Neural cell (in vitro differentiated cells): Measurements from ENCODE around the gene HOXB6. TPM values are rescaled to one million over a fixed set of nuclear protein-coding genes. Genes with fewer than 3 reads are reported as not detected.

Source experiments
- H2AFZ ChIP-seq: fragments of 200-600, 300-800 bp; sonication (generic), shearing (Covaris generic); 2 replicates; pipeline ENCODE4 v1.6.0; 2014; ENCODE audit warnings: low read depth, mild to moderate bottlenecking, antibody characterized with exemption, low read length, moderate library complexity
- H3F3A ChIP-seq: fragments of 200-600 bp; shearing (Covaris generic); 2 replicates; pipeline ENCODE4 v1.6.1; 2016; ENCODE audit warnings: mild to moderate bottlenecking, moderate library complexity, mixed read lengths, antibody characterized with exemption, low read length; ENCODE audit not compliant: insufficient read depth, poor library complexity, severe bottlenecking
- H3K27ac ChIP-seq: fragments of 200-600, 300-800 bp; sonication (generic), shearing (Covaris generic); 2 replicates; pipeline ENCODE4 v1.5.1; 2014; ENCODE audit warnings: mild to moderate bottlenecking, low read length, moderate library complexity
- H3K27me3 ChIP-seq: fragments of 300-800, 200-600 bp; sonication (generic), shearing (Covaris generic); 2 replicates; pipeline ENCODE4 v1.6.0; 2014; ENCODE audit warnings: mild to moderate bottlenecking, low read depth, low read length, moderate library complexity; ENCODE audit not compliant: insufficient read depth
- H3K36me3 ChIP-seq: fragments of 300-800, 200-600 bp; sonication (generic), shearing (Covaris generic); 2 replicates; pipeline ENCODE4 v1.5.1; 2014; ENCODE audit warnings: mild to moderate bottlenecking, antibody characterized with exemption, low read length, moderate library complexity; ENCODE audit not compliant: insufficient read depth
- H3K4me2 ChIP-seq: fragments of 300-800, 200-600 bp; sonication (generic), shearing (Covaris generic); 2 replicates; pipeline ENCODE4 v1.6.0; 2014; ENCODE audit warnings: mild to moderate bottlenecking, low read length
- H3K4me3 ChIP-seq: fragments of 300-800, 200-600 bp; sonication (generic), shearing (Covaris generic); 2 replicates; pipeline ENCODE4 v1.5.1; 2014; ENCODE audit warnings: mild to moderate bottlenecking, low read length, moderate library complexity
- H3K79me2 ChIP-seq: fragments of 200-600 bp; shearing (Covaris generic); replicated peaks from 2 replicates; pipeline ENCODE4 v1.6.0; 2014; ENCODE audit warnings: mild to moderate bottlenecking, low read length, moderate library complexity; ENCODE audit not compliant: insufficient read depth
- H3K9ac ChIP-seq: fragments of 300-800, 200-600 bp; sonication (generic), shearing (Covaris generic); 2 replicates; pipeline ENCODE4 v1.6.1; 2016; ENCODE audit warnings: mild to moderate bottlenecking, low read length, mixed read lengths
- H3K9me2 ChIP-seq: fragments of 200-600 bp; shearing (Covaris generic); 2 replicates; pipeline ENCODE4 v1.6.1; 2016; ENCODE audit warnings: mild to moderate bottlenecking, low read length, mixed read lengths; ENCODE audit not compliant: insufficient read depth
- H3K9me3 ChIP-seq: fragments of 200-600, 300-800 bp; sonication (generic), shearing (Covaris generic); 2 replicates; pipeline ENCODE4 v1.6.1; 2016; ENCODE audit warnings: mild to moderate bottlenecking, mixed run types, low read length, moderate library complexity, mixed read lengths
- H4K20me1 ChIP-seq: fragments of 200-600 bp; shearing (Covaris generic); 2 replicates; pipeline ENCODE4 v1.6.1; 2016; ENCODE audit warnings: mild to moderate bottlenecking, mixed run types; ENCODE audit not compliant: insufficient read depth
- EP300 ChIP-seq: fragments of 450-650 bp; conservative IDR thresholded peaks from 2 replicates; pipeline ENCODE4 v1.6.1; 2014; ENCODE audit warnings: antibody characterized with exemption, mild to moderate bottlenecking, moderate library complexity; ENCODE audit not compliant: poor library complexity, severe bottlenecking
- EZH2 ChIP-seq: fragments of 200-600, 300-800 bp; shearing (Covaris generic), sonication (generic); IDR thresholded peaks from 2 replicates; pipeline ENCODE4 v1.6.1; 2014; ENCODE audit warnings: antibody characterized with exemption, low read length, borderline replicate concordance, mild to moderate bottlenecking; ENCODE audit not compliant: insufficient read depth, poor library complexity, severe bottlenecking
- MXI1 ChIP-seq: fragments of 450-650 bp; conservative IDR thresholded peaks from 2 replicates; pipeline ENCODE4 v1.6.1; 2014; ENCODE audit warnings: antibody characterized with exemption, mild to moderate bottlenecking; ENCODE audit not compliant: poor library complexity, severe bottlenecking
- POLR2AphosphoS5 ChIP-seq: IDR thresholded peaks from 2 replicates; pipeline ENCODE4 v1.6.1; 2012
- RAD21 ChIP-seq: fragments of 450-650 bp; conservative IDR thresholded peaks from 2 replicates; pipeline ENCODE4 v1.6.1; 2014; ENCODE audit warnings: antibody characterized with exemption, mild to moderate bottlenecking, moderate library complexity
- SMC3 ChIP-seq: fragments of 450-650 bp; conservative IDR thresholded peaks from 2 replicates; pipeline ENCODE4 v1.6.1; 2014; ENCODE audit warnings: antibody characterized with exemption, mild to moderate bottlenecking, moderate library complexity; ENCODE audit not compliant: poor library complexity
- TAF1 ChIP-seq: IDR thresholded peaks from 2 replicates; pipeline ENCODE4 v1.6.1; 2012; ENCODE audit warnings: low read depth
- polyA plus RNA-seq: library from polyadenylated mRNA; depleted of rRNA; stranded (reverse); fragments of >200 nt; gene quantifications from 2 replicates; pipeline ENCODE4 v1.2.3, GENCODE V29; 2014
- TF ChIP-seq, protein P1 (sequence below): fragments of 450-650 bp; IDR thresholded peaks from 2 replicates; pipeline ENCODE4 v1.5.1; 2014; ENCODE audit warnings: antibody characterized with exemption, mild to moderate bottlenecking, moderate library complexity; ENCODE audit not compliant: poor library complexity, severe bottlenecking
- TF ChIP-seq, protein P2 (sequence below): IDR thresholded peaks from 2 replicates; pipeline ENCODE4 v1.6.1; 2012; ENCODE audit warnings: borderline replicate concordance

HOXB6 gene
- polyA plus RNA-seq, 1 donor from 2014 or later = not detected

DNA sequence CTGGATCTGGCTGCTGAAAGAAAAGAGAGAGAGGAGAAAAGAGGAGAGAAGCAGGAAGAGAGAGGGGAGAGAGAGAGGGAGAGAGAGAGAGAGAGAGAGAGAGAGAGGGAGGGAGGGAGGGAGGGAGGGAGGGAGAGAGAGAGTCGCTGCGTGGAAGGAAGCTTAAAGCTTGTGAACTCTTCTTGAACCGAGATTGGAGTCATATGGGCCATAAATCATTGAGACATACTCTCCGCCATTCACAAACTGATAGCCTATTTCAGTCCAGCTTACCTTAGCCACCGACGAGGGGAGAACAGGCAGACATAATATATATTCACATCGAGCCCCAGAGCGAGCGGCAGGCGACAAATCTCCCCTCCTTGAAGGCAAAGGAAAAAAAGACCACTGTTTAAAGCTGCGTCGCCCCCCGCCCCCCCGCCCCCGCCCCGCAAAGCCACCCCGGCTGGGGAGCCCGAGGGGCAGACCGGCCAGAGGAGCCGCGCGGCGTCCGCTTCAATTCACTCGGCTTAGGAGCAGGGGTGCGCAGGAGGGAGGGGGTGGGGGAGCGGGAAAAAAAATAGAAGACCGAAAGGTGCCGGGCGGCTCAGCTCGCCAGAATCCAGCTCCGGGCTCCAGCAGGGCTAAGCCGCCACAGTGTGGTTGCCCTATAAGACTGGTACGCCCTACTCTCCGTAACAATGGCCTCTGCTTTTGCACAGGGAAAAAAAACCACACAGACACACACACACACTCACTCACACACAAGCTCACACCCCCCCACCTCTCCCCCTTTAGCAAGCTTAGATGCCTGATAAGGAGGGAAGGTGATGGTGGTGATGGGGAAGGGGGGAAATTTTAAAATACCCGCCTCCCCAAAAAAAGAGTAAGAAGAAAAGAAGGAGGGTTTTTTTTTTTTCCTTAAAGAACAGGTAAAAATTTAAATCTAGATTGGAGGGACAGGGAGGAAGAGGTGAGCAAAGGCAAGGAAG lies 49.2 kb downstream of the HOXB6 start (continued):
- no peak for TF ChIP-seq SMC3

DNA sequence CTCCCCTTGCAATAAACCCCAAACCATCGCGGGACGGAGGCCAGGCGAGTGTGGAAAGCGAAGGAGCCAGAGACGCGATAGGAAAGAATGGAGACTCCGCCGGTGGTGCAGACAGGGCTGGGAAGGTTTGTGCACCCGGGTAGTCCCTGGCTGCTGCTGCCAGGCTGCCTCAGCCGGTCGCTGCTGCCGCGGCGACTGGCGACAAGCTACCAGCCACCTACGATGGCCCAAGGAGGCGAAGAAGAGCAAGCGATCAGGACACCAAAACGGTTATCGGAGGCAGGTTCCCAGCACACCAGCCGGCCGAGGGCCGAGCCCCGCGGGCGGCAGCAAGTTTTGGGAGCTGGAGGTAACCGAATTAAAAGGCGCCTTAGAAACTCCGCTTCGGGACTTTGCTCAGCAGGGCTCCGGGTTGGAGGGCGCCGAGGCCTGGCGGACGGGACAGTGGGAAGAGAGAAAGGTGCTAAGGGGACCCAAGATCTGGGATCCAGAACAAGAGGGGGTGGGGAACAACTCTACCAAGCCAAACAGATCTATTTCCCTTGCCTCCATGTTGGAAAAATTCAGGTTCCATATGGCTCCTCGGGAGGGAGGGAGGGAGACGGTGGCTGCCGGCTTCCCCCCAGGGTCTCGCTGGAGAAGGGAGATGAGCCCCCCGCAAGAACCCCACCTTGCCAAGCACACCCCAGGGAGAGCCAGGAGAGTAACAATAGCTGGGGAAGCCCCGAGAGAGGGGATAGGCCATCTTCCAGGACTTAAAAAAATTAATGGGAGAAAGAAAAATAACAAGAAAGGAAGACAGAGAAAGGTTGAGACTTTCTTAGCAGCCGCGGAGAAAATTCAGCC lies 50.2 kb downstream of the HOXB6 start:
- H3K4me3 ChIP-seq = no peak overlapping the region
- H3K36me3 ChIP-seq = no peaks in the 10 kb centered on the region
- TF ChIP-seq RAD21 = no peak
- no peak for TF ChIP-seq SMC3
- TF ChIP-seq EZH2 = peak; percentile 64
- no peak overlapping the region for H2AFZ ChIP-seq
- no peaks in the 10 kb centered on the region for H3K79me2 ChIP-seq
- H4K20me1 ChIP-seq = no peaks in the 10 kb centered on the region
- H3K27ac ChIP-seq = no peak overlapping the region
- H3F3A ChIP-seq = no peaks in the 10 kb centered on the region
- H3K9ac ChIP-seq = no peak overlapping the region
- peaks cover 99% of the 10 kb centered on the region for H3K27me3 ChIP-seq
- H3K9me3 ChIP-seq = no peaks in the 10 kb centered on the region
- H3K9me2 ChIP-seq = no peaks in the 10 kb centered on the region
- H3K4me2 ChIP-seq = no peak overlapping the region

DNA sequence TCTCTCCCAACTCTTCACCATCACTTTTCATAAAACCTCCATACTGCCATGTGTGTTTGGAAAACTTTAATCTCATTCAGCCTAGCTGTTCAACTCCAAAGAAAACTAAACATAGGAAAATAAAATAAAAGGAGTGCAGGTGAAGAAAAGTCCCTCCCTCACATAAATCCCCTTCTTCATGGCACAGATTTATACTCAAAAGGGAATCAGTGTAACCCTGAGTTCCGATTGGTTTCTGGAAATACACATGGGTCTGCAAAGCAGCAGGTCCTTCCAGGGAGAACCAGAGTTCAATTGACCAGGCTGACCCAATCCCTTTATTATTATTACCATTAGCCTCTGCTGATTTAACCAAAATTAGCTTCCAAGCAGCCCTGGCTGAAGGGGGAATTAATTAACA lies 51.0 kb downstream of the HOXB6 start:
- H3K27ac ChIP-seq = no peak overlapping the region
- H3K4me3 ChIP-seq = no peak overlapping the region
- no peaks in the 10 kb centered on the region for H4K20me1 ChIP-seq
- H3K79me2 ChIP-seq = no peaks in the 10 kb centered on the region
- H3K9ac ChIP-seq = no peak overlapping the region
- peaks cover 99% of the 10 kb centered on the region for H3K27me3 ChIP-seq
- no peaks in the 10 kb centered on the region for H3K9me2 ChIP-seq
- no peak overlapping the region for H2AFZ ChIP-seq
- TF ChIP-seq EP300 (no peak), EZH2 (no peak), SMC3 (no peak), TAF1 (no peak), POLR2AphosphoS5 (no peak), MXI1 (no peak), RAD21 (no peak)
- TF ChIP-seq, protein P1, sequence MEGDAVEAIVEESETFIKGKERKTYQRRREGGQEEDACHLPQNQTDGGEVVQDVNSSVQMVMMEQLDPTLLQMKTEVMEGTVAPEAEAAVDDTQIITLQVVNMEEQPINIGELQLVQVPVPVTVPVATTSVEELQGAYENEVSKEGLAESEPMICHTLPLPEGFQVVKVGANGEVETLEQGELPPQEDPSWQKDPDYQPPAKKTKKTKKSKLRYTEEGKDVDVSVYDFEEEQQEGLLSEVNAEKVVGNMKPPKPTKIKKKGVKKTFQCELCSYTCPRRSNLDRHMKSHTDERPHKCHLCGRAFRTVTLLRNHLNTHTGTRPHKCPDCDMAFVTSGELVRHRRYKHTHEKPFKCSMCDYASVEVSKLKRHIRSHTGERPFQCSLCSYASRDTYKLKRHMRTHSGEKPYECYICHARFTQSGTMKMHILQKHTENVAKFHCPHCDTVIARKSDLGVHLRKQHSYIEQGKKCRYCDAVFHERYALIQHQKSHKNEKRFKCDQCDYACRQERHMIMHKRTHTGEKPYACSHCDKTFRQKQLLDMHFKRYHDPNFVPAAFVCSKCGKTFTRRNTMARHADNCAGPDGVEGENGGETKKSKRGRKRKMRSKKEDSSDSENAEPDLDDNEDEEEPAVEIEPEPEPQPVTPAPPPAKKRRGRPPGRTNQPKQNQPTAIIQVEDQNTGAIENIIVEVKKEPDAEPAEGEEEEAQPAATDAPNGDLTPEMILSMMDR = no peak
- TF ChIP-seq, protein P2, sequence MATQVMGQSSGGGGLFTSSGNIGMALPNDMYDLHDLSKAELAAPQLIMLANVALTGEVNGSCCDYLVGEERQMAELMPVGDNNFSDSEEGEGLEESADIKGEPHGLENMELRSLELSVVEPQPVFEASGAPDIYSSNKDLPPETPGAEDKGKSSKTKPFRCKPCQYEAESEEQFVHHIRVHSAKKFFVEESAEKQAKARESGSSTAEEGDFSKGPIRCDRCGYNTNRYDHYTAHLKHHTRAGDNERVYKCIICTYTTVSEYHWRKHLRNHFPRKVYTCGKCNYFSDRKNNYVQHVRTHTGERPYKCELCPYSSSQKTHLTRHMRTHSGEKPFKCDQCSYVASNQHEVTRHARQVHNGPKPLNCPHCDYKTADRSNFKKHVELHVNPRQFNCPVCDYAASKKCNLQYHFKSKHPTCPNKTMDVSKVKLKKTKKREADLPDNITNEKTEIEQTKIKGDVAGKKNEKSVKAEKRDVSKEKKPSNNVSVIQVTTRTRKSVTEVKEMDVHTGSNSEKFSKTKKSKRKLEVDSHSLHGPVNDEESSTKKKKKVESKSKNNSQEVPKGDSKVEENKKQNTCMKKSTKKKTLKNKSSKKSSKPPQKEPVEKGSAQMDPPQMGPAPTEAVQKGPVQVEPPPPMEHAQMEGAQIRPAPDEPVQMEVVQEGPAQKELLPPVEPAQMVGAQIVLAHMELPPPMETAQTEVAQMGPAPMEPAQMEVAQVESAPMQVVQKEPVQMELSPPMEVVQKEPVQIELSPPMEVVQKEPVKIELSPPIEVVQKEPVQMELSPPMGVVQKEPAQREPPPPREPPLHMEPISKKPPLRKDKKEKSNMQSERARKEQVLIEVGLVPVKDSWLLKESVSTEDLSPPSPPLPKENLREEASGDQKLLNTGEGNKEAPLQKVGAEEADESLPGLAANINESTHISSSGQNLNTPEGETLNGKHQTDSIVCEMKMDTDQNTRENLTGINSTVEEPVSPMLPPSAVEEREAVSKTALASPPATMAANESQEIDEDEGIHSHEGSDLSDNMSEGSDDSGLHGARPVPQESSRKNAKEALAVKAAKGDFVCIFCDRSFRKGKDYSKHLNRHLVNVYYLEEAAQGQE = no peak
- H3K9me3 ChIP-seq = no peaks in the 10 kb centered on the region
- no peaks in the 10 kb centered on the region for H3K36me3 ChIP-seq
- H3F3A ChIP-seq = no peaks in the 10 kb centered on the region
- H3K4me2 ChIP-seq = no peak overlapping the region
